HG03139 (cell line): ENCODE measurements around the gene MPPED1.

Source experiments
- ATAC-seq: cut with Tn5 transposase; IDR thresholded peaks from one replicate; pipeline ENCODE4 v1.9.1; 2021; ENCODE audit not compliant: unreplicated experiment

MPPED1 gene

DNA sequence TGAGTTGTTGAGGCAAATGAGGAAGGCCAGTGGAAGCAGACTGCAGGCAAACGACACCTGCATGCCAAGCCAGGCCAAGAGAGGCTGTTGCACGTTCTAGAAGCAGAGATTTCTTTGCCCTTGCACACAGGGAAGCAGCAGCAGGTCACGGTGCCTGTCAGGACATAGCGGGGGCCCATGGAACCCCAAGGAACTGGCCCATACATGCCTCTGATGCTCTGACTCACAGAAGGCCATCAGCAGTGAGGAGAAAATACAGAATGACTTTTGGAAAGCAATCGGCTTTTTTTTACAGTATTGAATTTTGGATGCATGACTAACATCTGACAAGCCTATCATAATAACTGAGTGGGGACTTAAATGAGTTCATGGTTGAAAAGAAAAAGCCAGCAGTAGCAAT is 123.9 kb downstream of the MPPED1 start:
- ATAC-seq, result no peak

- no peak for ATAC-seq
These were observed 125.3 kb downstream of the MPPED1 start for GRCh38 chr22:43537019-43537585.

DNA sequence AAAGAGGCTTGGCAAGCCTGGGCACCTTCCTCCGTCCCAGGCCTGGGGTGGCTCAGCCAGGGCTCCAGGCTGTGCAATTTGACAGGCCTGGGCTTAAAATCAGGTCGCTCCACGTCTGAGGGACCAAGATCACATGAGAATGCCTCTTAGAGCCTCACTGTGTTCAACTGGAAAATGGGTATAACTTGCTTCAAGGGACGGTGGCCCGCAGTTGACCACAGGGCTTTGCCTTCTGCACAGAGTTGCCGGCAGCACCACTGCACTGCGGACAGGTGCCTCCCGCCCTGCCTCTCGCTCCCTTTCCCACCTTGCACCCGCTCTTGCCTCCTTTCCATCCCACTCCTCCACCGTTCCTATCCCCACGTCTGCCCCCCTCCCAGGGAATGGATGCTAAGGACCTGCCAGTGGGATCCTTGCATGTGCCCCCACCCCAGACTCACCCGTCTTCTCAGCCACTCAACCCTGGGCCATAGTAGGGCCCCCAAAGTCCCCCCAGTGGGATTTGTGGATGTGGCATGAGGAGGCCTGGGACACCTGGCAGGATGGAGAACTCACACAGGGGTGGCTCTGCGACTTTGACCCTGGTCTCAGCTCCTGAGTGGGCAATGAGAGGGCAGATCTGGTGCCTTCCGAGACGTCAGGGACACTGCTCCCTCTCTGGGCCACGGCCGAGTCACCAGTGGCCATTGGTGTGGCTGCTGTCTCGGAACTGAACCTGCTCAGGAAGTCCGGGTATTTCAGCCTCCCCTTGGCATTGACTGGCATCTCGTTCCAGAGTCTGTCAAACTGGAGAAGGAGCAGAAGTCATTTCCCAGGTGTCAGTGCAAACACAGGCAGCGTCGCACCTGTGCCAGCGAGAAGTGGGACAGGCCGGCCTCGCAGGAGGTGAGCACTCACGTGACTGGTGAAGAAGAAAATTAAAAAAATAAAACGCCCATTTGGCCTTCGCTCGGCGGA is 128.0 kb downstream of the MPPED1 start:
- ATAC-seq, result no peak

GRCh38 chr22:43540529-43540923 is 128.7 kb downstream of the MPPED1 start:
- ATAC-seq, result no peak

- no peak for ATAC-seq
These were observed 129.2 kb downstream of the MPPED1 start for GRCh38 chr22:43541022-43541421.

DNA sequence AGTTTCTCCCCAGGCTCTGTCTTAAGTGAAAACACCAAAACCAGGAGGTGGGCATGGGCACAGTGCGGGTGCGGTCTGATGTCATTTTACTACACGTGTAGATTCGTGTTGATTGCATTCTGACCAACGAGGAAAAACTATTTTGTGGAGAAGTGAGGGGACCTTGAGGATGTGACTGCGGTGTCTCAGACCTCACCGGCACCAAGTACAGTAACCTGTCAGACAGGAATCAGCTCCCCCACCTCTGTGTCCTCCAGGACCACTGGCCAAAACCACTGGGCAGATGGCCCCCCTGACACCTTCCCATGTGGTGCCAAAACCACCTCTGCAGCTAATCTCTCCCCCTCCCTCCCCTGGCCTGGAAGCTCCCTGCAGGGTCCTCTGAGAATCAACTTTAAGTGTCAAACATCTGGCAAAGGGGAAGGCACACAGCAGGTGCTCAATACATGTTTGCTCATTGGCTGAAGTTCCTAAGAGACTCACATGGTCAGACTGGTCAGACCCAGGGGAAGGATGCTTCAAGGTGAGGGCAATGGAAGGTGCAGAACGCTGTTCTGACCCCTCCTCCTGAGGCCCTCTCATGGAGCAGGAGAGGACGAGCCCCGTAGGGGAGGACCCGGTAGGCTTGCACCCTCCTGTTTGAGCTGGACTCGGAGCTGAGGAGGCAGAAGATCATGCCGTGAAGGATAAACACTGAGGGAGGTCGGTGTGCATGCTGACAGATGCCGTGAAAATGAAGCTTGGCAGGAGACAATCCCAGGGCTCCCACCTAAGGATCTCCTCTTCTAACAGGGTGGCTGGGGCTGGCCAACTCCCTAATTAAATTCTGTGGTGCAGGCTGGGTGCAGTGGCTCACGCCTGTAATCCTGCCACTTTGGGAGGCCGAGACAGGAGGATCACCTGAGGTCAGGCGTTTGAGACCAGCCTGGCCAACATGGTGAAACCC is 129.9 kb downstream of the MPPED1 start:
- ATAC-seq, result no peak

DNA sequence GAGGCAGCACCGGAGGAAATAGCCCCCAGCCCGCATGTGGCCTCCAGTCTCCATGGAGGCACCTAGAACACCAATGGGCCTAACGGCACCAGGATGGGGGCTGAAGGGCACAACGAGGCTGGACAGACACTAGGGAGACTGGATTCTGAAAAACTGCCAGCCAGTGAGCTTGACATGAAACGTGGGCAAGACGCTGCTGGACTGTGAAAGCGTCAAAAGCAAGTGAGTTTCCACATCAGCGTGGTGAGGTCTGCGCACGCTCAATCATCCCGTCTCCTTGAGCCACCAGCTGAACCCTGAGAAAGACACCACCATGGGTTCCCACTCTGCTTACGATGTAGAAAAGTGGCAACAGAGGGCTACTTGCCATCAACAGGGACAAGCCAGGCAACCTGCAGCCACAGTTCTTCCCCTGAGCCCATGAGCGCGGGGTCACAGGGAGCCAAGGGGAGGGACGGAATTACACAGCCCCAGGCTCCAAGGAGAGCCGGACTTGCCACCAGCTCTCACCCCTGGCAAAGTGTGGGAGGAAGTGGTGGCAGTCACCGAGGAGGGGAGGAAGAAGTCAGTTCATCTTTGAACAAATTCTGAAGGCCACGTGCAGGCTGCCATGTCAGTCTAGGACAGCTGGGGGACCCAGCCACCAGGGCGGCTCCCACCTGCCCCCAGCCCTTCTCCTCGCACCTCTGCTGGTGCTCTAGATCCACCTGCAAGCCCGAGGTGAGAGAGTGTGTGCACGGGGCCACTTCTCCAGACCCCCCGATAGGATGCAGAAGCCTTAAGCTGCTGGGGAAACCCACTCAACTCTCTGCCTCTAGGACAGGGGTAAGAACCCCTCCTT is 131.1 kb downstream of the MPPED1 start:
- no peak for ATAC-seq

- ATAC-seq, result no peak
These were observed 131.9 kb downstream of the MPPED1 start for GRCh38 chr22:43543522-43544288.

GRCh38 chr22:43544289-43544673 is 132.5 kb downstream of the MPPED1 start:
- ATAC-seq, result no peak

- ATAC-seq, result no peak
These were observed 134.4 kb downstream of the MPPED1 start for GRCh38 chr22:43546186-43546585.

DNA sequence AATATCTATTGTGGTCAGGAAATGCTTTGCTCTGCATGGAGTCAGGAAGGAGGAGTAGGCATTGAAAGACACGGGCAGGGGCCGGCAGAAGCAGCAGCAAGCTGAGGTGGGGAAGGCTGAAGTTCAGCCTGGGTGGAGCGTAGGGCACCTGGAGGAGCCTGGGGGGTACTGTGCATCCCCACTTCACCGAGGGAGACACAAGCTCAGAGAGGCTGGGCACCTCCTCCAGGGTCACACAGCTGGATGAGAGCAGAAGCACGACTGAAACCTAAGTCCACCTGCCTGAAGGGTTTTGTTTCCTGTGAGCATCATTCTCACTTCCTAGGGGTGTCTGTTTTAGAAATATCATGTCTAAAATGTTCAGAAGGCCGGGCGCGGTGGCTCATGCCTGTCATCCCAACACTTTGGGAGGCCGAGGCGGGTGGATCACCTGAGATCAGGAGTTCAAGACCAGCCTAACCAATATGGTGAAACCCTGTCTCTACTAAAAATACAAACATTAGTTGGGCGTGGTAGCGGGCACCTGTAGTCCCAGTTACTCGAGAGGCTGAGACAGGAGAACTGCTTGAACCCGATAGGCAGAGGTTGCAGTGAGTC is 138.3 kb downstream of the MPPED1 start:
- no peak for ATAC-seq

DNA sequence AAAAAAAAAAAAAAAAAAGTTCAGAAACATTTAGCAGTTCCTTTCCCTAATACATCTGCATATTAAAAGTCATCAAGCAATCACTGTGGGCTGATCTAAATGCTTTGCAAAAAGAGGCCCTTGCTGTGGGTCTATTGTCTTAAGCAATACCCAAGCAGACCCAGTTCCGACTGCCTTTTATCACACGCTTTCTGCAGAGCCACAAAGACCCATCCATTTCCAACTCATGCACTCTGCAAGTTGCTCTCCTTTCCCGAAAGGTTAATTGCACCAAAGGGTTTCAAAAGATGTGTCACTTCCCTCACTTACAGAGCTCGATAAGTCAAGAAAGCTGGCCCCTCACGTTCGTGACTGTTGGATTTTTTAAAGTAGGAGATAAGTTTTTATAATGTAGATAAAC is 138.9 kb downstream of the MPPED1 start:
- ATAC-seq, result no peak

DNA sequence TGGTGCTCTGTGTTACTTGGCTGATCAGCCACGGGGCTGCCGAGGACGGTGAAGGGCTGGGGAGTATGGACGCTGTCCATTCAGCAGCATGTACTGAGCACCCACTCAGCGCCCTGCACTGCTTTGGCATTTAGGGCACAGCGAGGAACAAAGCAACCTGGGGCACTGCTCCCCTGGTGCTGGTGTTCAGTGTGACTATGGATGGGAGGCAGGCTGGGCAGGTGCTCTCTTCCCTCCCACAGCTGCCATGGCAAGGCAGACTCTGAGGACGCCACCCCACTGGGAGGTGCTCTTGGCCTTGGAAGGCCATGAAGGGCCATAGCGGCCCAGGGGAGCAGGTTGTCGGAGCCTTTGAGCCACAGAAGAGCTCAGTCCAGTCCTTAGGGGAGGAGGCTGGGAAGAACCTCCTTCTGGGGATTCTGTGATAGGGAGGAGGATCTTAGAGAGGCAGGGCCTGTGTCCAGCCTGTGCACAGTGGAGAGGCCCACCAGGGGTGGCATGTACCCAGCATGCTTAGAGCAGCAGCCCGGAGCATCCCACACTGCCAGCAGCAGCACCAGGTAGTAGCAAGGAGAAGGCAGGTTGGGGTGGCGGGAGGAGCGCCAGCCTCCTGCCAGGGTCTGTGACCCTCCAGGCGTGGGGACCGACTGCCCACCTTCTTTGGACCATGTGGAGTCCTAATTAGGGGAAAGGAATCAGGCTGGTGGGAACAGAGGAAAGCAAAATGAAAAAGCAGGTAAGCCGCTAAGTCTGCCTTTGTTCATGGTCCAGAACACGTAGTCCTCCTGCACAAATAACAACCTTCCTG is 141.8 kb downstream of the MPPED1 start:
- no peak for ATAC-seq

DNA sequence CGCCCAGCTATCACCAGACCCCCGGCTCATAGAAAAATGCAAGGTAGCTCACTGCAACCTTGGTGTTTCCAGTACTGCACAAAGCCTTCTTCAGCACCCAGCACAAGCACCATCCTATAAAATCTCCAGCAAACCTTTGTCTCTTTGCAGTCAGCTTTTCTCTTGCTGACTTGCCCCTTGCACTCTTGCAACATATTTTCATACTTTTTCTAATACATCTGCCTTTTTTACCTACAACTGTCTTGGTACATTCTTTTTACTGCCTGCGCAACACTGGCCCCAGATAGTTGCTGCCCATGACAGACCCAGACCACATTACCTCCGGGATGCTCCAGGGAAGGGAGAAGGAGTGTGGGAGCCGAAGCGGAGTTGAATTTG is 142.4 kb downstream of the MPPED1 start:
- ATAC-seq, result no peak

- ATAC-seq, result no peak
These were observed 143.0 kb downstream of the MPPED1 start for GRCh38 chr22:43554694-43555365.

DNA sequence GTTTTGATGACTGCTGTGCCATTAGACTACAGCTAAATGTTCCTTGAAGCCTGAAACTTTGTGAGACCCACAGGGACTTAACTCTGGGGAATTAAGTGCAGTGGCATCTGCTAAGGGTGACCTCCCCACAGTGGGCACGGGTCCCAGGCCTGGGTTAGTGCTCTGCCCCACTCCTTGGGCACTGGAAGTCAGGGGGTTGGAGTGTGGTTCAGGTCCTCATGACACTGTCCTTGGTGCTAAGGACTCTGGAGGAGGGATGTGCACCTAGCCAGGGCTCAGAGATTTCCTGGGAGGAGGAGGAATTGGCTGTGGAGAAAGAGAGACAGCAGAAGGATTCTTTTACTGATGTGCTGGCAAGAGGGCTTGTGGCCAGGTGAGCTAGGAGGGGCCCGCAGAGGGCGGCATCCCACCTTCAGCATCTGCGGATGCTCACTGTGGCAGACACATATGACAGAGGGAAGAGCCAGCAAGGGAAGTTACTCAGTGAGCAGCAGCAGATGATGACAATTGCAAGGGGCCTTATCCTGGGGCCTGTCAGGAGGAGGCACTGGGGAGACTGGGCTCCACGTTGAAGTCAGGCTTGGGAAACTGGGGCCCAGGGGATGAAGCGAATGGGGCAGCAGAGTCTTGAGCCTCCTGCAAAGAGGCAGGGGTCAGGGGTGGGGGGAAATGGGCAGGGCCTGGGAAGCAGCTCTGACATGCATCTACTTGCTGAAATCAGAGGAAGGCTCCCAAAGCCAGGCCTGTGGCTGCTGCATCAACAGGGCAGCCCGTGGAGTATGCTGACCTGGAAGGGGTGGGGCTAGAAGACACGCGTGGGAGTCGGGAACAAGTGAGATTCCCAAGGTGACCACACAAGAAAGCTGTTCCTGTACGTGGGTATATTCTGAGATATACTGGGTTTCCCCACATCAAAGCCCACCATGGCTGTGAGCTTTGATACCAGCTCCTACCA is 144.0 kb downstream of the MPPED1 start:
- ATAC-seq, result no peak
